HEK293 (cell line): ENCODE data around the gene TMEM167A.

Experiments used
- GLIS2 ChIP-seq: fragments of 450-650 bp; formaldehyde crosslinking; IDR thresholded peaks from 2 replicates; pipeline ENCODE4 v1.5.1; 2016; ENCODE audit warnings: missing biosample characterization, missing genetic modification characterization
- KLF10 ChIP-seq: fragments of 450-650 bp; IDR thresholded peaks from 2 replicates; pipeline ENCODE4 v1.5.1; 2018; ENCODE audit warnings: missing biosample characterization, mild to moderate bottlenecking, missing genetic modification characterization
- KLF9 ChIP-seq: fragments of 450-650 bp; formaldehyde crosslinking; IDR thresholded peaks from 2 replicates; pipeline ENCODE4 v1.5.1; 2016; ENCODE audit warnings: missing biosample characterization, missing genetic modification characterization, low read depth
- MZF1 ChIP-seq: fragments of 450-650 bp; formaldehyde crosslinking; IDR thresholded peaks from 2 replicates; pipeline ENCODE4 v1.5.1; 2017; ENCODE audit warnings: missing biosample characterization, missing genetic modification characterization, borderline replicate concordance
- PRDM1 ChIP-seq: fragments of 450-650 bp; formaldehyde crosslinking; IDR thresholded peaks from 2 replicates; pipeline ENCODE4; 2016; ENCODE audit warnings: missing biosample characterization, missing genetic modification characterization
- SALL2 ChIP-seq: fragments of 450-650 bp; formaldehyde crosslinking; IDR thresholded peaks from 2 replicates; pipeline ENCODE4 v1.5.0; 2017; ENCODE audit warnings: missing biosample characterization, mild to moderate bottlenecking, missing genetic modification characterization, borderline replicate concordance
- TCF7L2 ChIP-seq: IDR thresholded peaks from 2 replicates; pipeline ENCODE4 v1.6.1; 2011; ENCODE audit warnings: low read depth, mild to moderate bottlenecking, inconsistent platforms, low read length, moderate library complexity, borderline replicate concordance
- ZFP41 ChIP-seq: fragments of 450-650 bp; formaldehyde crosslinking; IDR thresholded peaks from 2 replicates; pipeline ENCODE4 v1.5.1; 2016; ENCODE audit warnings: missing biosample characterization, missing genetic modification characterization, borderline replicate concordance
- ZNF114 ChIP-seq: fragments of 450-650 bp; formaldehyde crosslinking; IDR thresholded peaks from 2 replicates; pipeline ENCODE4 v1.5.0; 2017; ENCODE audit warnings: missing biosample characterization, missing genetic modification characterization
- ZNF157 ChIP-seq: fragments of 450-650 bp; formaldehyde crosslinking; IDR thresholded peaks from 2 replicates; pipeline ENCODE4 v1.5.1; 2016; ENCODE audit warnings: missing biosample characterization, missing genetic modification characterization
- ZNF169 ChIP-seq: fragments of 450-650 bp; formaldehyde crosslinking; IDR thresholded peaks from 2 replicates; pipeline ENCODE4 v1.5.1; 2016; ENCODE audit warnings: missing biosample characterization, missing genetic modification characterization
- ZNF202 ChIP-seq: fragments of 450-650 bp; formaldehyde crosslinking; IDR thresholded peaks from 2 replicates; pipeline ENCODE4 v1.5.1; 2016; ENCODE audit warnings: missing biosample characterization, missing genetic modification characterization, borderline replicate concordance
- ZNF211 ChIP-seq: fragments of 450-650 bp; formaldehyde crosslinking; IDR thresholded peaks from 2 replicates; pipeline ENCODE4 v1.5.1; 2016; ENCODE audit warnings: low read depth, missing biosample characterization, missing genetic modification characterization
- ZNF239 ChIP-seq: fragments of 450-650 bp; formaldehyde crosslinking; IDR thresholded peaks from 2 replicates; pipeline ENCODE4 v1.5.1; 2016; ENCODE audit warnings: missing biosample characterization, missing genetic modification characterization
- ZNF354C ChIP-seq: fragments of 450-650 bp; formaldehyde crosslinking; IDR thresholded peaks from 2 replicates; pipeline ENCODE4 v1.5.1; 2016; ENCODE audit warnings: missing biosample characterization, missing genetic modification characterization, low read depth, borderline replicate concordance
- ZNF544 ChIP-seq: fragments of 450-650 bp; formaldehyde crosslinking; IDR thresholded peaks from 2 replicates; pipeline ENCODE4 v1.5.0; 2017; ENCODE audit warnings: missing biosample characterization, missing genetic modification characterization
- ZNF560 ChIP-seq: fragments of 450-650 bp; formaldehyde crosslinking; IDR thresholded peaks from 2 replicates; pipeline ENCODE4 v1.5.1; 2017; ENCODE audit warnings: missing biosample characterization, missing genetic modification characterization, borderline replicate concordance
- ZNF585B ChIP-seq: fragments of 450-650 bp; formaldehyde crosslinking; IDR thresholded peaks from 2 replicates; pipeline ENCODE4 v1.5.1; 2016; ENCODE audit warnings: missing biosample characterization, missing genetic modification characterization
- ZNF610 ChIP-seq: fragments of 450-650 bp; formaldehyde crosslinking; IDR thresholded peaks from 2 replicates; pipeline ENCODE4 v1.5.1; 2016; ENCODE audit warnings: missing biosample characterization, missing genetic modification characterization, borderline replicate concordance
- ZNF623 ChIP-seq: fragments of 450-650 bp; formaldehyde crosslinking; IDR thresholded peaks from 2 replicates; pipeline ENCODE4 v1.5.1; 2016; ENCODE audit warnings: missing biosample characterization, missing genetic modification characterization
- ZNF660 ChIP-seq: fragments of 450-650 bp; IDR thresholded peaks from 2 replicates; pipeline ENCODE4 v1.5.1; 2018; ENCODE audit warnings: missing biosample characterization, mild to moderate bottlenecking, missing genetic modification characterization
- ZNF664 ChIP-seq: fragments of 450-650 bp; formaldehyde crosslinking; IDR thresholded peaks from 2 replicates; pipeline ENCODE4 v1.5.1; 2016; ENCODE audit warnings: missing biosample characterization, missing genetic modification characterization
- ZNF670 ChIP-seq: fragments of 450-650 bp; formaldehyde crosslinking; IDR thresholded peaks from 2 replicates; pipeline ENCODE4 v1.5.1; 2016; ENCODE audit warnings: missing biosample characterization, missing genetic modification characterization, low read depth
- ZNF707 ChIP-seq: fragments of 450-650 bp; formaldehyde crosslinking; IDR thresholded peaks from 2 replicates; pipeline ENCODE4 v1.5.1; 2016; ENCODE audit warnings: missing biosample characterization, missing genetic modification characterization
- ZNF777 ChIP-seq: fragments of 450-650 bp; formaldehyde crosslinking; IDR thresholded peaks from 2 replicates; pipeline ENCODE4 v1.5.1; 2017; ENCODE audit warnings: missing biosample characterization, missing genetic modification characterization, borderline replicate concordance
- ZXDB ChIP-seq: fragments of 450-650 bp; formaldehyde crosslinking; IDR thresholded peaks from 2 replicates; pipeline ENCODE4 v1.5.1; 2016; ENCODE audit warnings: missing biosample characterization, missing genetic modification characterization
- TF ChIP-seq, protein P1 (sequence below): fragments of 450-650 bp; formaldehyde crosslinking; IDR thresholded peaks from 2 replicates; pipeline ENCODE4 v1.5.1; 2016; ENCODE audit warnings: missing biosample characterization, missing genetic modification characterization, low read depth
- TF ChIP-seq, protein P2 (sequence below): fragments of 450-650 bp; formaldehyde crosslinking; IDR thresholded peaks from 2 replicates; pipeline ENCODE4 v1.5.1; 2016; ENCODE audit warnings: missing biosample characterization, missing genetic modification characterization, borderline replicate concordance
- TF ChIP-seq, protein P3 (sequence below): fragments of 450-650 bp; formaldehyde crosslinking; IDR thresholded peaks from 2 replicates; pipeline ENCODE4 v1.5.1; 2017; ENCODE audit warnings: missing biosample characterization, missing genetic modification characterization
- TF ChIP-seq, protein P4 (sequence below): fragments of 450-650 bp; IDR thresholded peaks from 2 replicates; pipeline ENCODE4 v1.5.1; 2018; ENCODE audit warnings: missing biosample characterization, mild to moderate bottlenecking, missing genetic modification characterization
- TF ChIP-seq, protein P5 (sequence below): fragments of 450-650 bp; formaldehyde crosslinking; IDR thresholded peaks from 2 replicates; pipeline ENCODE4 v1.5.1; 2017; ENCODE audit warnings: missing biosample characterization, missing genetic modification characterization
- TF ChIP-seq, protein P6 (sequence below): fragments of 450-650 bp; formaldehyde crosslinking; IDR thresholded peaks from 2 replicates; pipeline ENCODE4 v1.5.1; 2016; ENCODE audit warnings: missing biosample characterization, missing genetic modification characterization

TMEM167A gene

DNA sequence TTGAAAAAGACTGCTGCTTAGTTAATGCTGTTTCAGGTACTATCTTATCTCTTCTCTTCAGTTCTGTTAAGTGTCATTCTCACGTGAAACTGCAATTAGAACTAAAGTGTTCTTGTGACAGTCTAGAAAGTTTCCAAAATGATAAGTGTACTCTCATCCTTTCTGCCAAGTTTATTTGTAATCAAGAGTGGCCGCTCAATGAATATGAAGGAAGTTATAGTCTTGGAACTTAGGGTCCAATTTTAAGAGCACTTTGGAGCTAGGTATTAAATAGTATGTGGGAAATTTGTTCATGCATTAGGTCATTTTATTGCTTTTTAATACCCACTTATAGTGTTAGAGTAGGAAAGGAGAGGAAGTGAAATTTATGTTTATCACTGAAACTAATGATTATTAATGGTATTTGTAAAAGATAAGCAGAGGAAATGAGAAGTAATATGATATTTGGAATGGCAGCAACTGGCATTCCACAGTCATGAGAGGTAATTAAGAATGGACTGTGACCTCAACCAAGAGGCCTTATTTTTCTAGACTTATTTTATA lies 20.6 kb upstream of the TMEM167A start (continued):
- TF ChIP-seq, protein P1, sequence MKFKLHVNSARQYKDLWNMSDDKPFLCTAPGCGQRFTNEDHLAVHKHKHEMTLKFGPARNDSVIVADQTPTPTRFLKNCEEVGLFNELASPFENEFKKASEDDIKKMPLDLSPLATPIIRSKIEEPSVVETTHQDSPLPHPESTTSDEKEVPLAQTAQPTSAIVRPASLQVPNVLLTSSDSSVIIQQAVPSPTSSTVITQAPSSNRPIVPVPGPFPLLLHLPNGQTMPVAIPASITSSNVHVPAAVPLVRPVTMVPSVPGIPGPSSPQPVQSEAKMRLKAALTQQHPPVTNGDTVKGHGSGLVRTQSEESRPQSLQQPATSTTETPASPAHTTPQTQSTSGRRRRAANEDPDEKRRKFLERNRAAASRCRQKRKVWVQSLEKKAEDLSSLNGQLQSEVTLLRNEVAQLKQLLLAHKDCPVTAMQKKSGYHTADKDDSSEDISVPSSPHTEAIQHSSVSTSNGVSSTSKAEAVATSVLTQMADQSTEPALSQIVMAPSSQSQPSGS (tag by site-specific recombination): peak; percentile 90
- TF ChIP-seq, protein P2, sequence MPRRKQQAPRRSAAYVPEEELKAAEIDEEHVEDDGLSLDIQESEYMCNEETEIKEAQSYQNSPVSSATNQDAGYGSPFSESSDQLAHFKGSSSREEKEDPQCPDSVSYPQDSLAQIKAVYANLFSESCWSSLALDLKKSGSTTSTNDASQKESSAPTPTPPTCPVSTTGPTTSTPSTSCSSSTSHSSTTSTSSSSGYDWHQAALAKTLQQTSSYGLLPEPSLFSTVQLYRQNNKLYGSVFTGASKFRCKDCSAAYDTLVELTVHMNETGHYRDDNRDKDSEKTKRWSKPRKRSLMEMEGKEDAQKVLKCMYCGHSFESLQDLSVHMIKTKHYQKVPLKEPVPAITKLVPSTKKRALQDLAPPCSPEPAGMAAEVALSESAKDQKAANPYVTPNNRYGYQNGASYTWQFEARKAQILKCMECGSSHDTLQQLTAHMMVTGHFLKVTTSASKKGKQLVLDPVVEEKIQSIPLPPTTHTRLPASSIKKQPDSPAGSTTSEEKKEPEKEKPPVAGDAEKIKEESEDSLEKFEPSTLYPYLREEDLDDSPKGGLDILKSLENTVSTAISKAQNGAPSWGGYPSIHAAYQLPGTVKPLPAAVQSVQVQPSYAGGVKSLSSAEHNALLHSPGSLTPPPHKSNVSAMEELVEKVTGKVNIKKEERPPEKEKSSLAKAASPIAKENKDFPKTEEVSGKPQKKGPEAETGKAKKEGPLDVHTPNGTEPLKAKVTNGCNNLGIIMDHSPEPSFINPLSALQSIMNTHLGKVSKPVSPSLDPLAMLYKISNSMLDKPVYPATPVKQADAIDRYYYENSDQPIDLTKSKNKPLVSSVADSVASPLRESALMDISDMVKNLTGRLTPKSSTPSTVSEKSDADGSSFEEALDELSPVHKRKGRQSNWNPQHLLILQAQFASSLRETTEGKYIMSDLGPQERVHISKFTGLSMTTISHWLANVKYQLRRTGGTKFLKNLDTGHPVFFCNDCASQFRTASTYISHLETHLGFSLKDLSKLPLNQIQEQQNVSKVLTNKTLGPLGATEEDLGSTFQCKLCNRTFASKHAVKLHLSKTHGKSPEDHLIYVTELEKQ (tag by site-specific recombination): peak; percentile 90
- TF ChIP-seq ZNF202 (tag by site-specific recombination) (no peak), ZNF660 (tag by site-specific recombination) (0 out of 2 replicates have a peak, but pooled peaks have one; percentile 5), ZNF169 (tag by site-specific recombination) (no peak), SALL2 (no peak), ZXDB (tag by site-specific recombination) (peak; percentile 99), ZFP41 (no peak), ZNF211 (tag by site-specific recombination) (no peak), ZNF664 (tag by site-specific recombination) (peak; percentile 75; the same call in 1 of the 2 replicates), GLIS2 (0 out of 2 replicates have a peak, but pooled peaks have one; percentile 43), TCF7L2 (no peak), KLF10 (peak; percentile 86), ZNF707 (tag by site-specific recombination) (no peak), ZNF777 (tag by site-specific recombination) (no peak), ZNF354C (tag by site-specific recombination) (no peak), ZNF544 (tag by site-specific recombination) (no peak), KLF9 (tag by site-specific recombination) (no peak), ZNF114 (no peak), ZNF610 (tag by site-specific recombination) (no peak), ZNF623 (tag by site-specific recombination) (no peak; the same call in 1 of the 2 replicates), ZNF670 (no peak), ZNF239 (0 out of 2 replicates have a peak, but pooled peaks have one; percentile 23), ZNF560 (tag by site-specific recombination) (no peak), ZNF585B (tag by site-specific recombination) (no peak), PRDM1 (tag by site-specific recombination) (peak; percentile 90), MZF1 (tag by site-specific recombination) (no peak), ZNF157 (tag by site-specific recombination) (no peak)
- TF ChIP-seq, protein P3, sequence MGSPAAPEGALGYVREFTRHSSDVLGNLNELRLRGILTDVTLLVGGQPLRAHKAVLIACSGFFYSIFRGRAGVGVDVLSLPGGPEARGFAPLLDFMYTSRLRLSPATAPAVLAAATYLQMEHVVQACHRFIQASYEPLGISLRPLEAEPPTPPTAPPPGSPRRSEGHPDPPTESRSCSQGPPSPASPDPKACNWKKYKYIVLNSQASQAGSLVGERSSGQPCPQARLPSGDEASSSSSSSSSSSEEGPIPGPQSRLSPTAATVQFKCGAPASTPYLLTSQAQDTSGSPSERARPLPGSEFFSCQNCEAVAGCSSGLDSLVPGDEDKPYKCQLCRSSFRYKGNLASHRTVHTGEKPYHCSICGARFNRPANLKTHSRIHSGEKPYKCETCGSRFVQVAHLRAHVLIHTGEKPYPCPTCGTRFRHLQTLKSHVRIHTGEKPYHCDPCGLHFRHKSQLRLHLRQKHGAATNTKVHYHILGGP: peak; percentile 83
- TF ChIP-seq, protein P4, sequence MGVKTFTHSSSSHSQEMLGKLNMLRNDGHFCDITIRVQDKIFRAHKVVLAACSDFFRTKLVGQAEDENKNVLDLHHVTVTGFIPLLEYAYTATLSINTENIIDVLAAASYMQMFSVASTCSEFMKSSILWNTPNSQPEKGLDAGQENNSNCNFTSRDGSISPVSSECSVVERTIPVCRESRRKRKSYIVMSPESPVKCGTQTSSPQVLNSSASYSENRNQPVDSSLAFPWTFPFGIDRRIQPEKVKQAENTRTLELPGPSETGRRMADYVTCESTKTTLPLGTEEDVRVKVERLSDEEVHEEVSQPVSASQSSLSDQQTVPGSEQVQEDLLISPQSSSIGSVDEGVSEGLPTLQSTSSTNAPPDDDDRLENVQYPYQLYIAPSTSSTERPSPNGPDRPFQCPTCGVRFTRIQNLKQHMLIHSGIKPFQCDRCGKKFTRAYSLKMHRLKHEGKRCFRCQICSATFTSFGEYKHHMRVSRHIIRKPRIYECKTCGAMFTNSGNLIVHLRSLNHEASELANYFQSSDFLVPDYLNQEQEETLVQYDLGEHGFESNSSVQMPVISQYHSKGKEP (tag by site-specific recombination): peak; percentile 41; the same call in 1 of the 2 replicates
- TF ChIP-seq, protein P5, sequence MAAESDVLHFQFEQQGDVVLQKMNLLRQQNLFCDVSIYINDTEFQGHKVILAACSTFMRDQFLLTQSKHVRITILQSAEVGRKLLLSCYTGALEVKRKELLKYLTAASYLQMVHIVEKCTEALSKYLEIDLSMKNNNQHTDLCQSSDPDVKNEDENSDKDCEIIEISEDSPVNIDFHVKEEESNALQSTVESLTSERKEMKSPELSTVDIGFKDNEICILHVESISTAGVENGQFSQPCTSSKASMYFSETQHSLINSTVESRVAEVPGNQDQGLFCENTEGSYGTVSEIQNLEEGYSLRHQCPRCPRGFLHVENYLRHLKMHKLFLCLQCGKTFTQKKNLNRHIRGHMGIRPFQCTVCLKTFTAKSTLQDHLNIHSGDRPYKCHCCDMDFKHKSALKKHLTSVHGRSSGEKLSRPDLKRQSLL (tag by site-specific recombination): no peak
- TF ChIP-seq, protein P6, sequence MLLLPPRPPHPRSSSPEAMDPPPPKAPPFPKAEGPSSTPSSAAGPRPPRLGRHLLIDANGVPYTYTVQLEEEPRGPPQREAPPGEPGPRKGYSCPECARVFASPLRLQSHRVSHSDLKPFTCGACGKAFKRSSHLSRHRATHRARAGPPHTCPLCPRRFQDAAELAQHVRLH: peak; percentile 82
